GM10266 (cell line): ENCODE results near the gene PPP2R5D.
A peak's percentile ranks its signal among the peaks of the same experiment; 100 is the strongest.

Experiments used
- DNase-seq: peaks from one replicate; pipeline ENCODE4 v3.0.0; 2012; ENCODE audit errors: extremely low spot score
- TF ChIP-seq, protein P1 (sequence below): IDR thresholded peaks from 2 replicates; pipeline ENCODE4 v1.5.1; 2012; ENCODE audit warnings: mild to moderate bottlenecking, low read depth; ENCODE audit not compliant: control insufficient read depth, insufficient read depth; ENCODE audit errors: missing control alignments

The PPP2R5D gene

DNA sequence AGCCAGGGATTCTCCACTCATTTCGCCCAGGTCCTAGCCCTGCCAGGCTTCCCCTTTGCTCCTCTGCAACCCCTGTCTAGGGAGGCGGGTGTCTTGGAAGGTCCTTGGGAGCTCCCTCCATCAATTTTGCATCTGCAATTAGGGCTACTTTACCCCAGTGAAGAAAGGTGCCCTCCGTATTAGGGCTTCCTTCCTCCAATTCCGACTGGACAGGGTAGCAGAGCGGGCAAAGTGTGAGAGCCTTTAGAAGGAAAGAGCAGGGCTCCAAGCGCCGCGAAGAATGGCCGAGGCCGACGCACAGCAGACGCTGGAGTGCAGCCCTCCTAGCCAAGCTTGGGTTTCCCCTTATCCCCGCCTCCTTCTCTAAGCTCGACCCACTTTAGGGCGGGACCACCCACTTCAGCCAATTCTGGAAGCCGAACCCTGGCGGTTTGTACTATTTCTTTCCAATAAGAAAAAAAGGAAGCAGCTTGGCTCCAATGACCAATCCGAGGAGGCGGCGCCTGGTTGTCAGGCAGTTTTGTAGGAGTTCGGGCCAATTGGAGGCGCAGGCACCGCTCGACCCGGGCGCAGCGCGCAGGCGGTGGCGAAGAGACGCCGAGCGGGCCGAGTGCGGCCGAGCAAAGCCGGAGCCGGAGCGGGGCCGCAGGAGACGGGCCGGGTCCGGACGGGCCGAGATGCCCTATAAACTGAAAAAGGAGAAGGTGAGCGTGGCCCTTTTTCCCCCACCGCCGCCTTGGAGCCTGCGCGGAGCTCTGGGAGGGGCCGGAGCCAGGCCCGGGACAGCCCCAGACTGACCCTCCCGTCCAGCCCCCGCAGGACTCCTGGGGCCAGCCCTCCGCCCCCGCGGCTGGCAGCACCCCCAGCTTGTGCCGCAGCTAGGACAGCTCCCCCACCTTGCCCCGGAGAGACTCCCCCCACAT, at the start of gene PPP2R5D:
PPP2R5D (plus strand) TSS at position 570 of the 923 bp plus-strand sequence; CDS start at position 678, 108 bp downstream.
- TF ChIP-seq, protein P1, sequence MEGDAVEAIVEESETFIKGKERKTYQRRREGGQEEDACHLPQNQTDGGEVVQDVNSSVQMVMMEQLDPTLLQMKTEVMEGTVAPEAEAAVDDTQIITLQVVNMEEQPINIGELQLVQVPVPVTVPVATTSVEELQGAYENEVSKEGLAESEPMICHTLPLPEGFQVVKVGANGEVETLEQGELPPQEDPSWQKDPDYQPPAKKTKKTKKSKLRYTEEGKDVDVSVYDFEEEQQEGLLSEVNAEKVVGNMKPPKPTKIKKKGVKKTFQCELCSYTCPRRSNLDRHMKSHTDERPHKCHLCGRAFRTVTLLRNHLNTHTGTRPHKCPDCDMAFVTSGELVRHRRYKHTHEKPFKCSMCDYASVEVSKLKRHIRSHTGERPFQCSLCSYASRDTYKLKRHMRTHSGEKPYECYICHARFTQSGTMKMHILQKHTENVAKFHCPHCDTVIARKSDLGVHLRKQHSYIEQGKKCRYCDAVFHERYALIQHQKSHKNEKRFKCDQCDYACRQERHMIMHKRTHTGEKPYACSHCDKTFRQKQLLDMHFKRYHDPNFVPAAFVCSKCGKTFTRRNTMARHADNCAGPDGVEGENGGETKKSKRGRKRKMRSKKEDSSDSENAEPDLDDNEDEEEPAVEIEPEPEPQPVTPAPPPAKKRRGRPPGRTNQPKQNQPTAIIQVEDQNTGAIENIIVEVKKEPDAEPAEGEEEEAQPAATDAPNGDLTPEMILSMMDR = no peak
- peak; percentile 97 for DNase-seq

DNA sequence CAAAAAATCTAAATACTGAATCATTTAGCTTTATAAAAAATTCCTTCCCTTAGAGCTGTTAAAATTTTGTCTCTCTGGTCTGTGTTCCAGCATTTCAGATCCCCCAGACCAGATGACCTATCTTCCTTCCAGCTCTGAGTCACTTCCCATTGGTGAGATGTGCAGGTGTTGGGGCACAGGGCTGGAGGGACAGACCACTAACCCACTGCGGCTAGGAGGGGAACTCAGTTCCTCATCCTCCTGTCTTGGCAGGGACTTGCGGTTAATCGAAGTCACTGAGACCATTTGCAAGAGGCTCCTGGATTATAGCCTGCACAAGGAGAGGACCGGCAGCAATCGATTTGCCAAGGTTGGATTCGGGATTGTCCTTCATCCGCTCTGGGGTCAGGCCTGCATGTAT, 49.0 kb upstream of the PPP2R5D start:
- TF ChIP-seq, protein P1 = no peak
- no peak for DNase-seq

DNA sequence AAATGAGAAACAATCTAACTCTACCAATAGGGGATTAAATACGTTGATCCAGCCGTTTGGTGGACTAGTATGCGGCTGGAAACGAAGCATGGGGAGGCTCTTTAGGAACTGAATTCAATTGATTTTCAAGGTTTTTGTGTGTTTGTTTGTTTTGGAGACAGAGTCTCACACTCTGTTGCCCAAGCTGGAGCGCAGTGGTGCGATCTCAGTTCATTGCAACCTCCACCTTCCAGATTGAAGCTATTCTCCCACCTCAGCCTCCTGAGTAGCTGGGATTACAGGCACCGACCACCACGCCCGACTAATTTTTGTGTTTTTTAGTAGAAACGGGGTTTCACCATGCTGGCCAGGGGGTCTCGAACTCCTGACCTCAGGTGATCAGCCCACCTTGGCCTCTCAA, 48.0 kb upstream of the PPP2R5D start:
- TF ChIP-seq, protein P1 = no peak
- no peak for DNase-seq

DNA sequence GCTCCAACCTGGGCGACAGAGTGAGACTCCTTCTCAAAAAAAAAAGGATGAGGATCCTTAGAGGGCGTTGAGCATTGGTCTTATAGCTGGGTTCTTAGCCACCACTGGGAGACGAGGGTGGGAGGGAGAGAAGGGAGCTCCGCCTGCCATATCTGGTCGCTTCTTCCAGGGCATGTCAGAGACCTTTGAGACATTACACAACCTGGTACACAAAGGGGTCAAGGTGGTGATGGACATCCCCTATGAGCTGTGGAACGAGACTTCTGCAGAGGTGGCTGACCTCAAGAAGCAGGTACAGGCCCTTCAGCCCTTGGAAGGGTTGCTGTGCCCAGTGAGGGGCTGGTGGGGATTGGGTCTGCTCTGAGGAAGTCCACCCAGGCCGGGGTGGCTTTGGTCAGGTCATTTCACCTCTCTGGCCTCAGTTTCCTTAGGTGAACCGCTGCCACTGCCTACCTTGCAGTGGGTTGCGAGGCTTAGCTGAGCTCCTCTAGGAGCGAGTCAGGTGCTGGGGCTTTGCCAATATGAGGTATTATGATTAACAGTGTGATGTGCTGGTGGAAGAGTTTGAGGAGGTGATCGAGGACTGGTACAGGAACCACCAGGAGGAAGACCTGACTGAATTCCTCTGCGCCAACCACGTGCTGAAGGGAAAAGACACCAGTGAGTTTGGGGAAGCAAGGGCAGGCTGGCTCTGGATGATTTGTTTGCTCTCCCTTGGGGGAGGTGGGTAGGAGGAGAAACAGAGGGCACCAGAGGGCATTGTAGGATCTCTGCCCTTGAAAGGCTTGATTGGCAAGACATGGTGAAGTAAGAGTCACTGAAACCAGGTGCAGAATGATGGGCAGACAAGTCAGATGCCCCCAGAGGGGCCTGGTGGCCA, 46.6 kb upstream of the PPP2R5D start:
- no peak for DNase-seq
- TF ChIP-seq, protein P1 = no peak

DNA sequence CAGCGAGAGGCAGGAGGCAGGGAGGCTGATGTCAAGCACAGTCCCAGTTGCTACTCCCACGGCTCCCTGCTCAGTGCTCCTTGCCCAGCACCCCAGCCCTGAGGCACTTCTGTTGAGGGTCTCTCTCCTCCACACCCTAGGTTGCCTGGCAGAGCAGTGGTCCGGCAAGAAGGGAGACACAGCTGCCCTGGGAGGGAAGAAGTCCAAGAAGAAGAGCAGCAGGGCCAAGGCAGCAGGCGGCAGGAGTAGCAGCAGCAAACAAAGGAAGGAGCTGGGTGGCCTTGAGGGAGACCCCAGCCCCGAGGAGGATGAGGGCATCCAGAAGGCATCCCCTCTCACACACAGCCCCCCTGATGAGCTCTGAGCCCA, 46.0 kb upstream of the PPP2R5D start:
- TF ChIP-seq, protein P1 = no peak
- DNase-seq = no peak

DNA sequence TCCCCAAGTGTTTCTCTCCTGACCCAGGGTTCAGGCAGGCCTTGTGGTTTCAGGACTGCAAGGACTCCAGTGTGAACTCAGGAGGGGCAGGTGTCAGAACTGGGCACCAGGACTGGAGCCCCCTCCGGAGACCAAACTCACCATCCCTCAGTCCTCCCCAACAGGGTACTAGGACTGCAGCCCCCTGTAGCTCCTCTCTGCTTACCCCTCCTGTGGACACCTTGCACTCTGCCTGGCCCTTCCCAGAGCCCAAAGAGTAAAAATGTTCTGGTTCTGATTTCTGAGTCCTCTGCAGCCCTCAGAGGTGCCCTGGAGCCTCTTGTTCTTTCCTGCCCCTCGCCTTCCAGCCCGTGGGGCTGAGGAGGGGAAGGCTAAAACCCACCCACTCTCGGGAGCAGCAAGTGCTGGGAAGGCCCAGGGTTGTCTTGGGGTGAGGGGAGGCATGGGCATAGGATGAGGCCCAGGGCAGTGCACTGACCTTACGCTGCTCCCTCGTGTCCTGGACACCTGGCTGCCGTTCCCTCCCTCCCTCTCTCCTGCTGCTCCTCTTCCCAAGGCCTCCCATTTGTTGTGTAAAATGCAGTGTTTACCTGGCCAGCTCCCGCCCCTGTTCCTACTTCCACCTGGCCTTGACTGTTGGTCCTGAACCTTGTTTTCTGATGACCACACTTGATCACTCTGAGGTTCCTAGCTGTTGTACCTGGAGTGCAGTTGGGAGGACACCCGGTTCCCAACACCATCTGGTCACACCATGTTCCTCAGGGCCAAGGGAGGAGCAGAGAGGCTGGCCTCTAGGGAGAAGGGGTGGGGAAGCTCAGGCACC, 45.2 kb upstream of the PPP2R5D start:
- DNase-seq = no peak
- TF ChIP-seq, protein P1 = no peak
